Measurements from ENCODE around the gene RPL39L.

DNA sequence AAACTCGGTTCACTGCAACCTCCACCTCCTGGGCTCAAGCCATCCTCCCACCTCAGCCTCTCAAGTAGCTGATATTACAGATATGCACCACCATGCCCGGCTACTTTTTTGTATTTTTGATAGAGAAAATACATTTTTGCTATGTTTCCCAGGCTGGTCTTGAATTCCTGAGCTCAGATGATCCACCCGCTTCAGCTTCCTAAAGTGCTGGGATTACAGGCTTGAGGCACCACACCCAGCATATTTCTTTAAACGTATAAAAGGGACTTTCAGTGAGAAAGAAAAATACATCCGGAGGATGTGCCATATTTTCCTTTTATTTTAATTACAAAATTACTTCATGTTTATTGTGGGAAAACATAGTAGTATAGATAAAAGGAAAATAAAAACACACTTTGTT lies 55.2 kb downstream of the RPL39L start:
- TF ChIP-seq POLR2A (IDR thresholded peaks at IDR 0.05): no peak
- TF ChIP-seq, protein P1, sequence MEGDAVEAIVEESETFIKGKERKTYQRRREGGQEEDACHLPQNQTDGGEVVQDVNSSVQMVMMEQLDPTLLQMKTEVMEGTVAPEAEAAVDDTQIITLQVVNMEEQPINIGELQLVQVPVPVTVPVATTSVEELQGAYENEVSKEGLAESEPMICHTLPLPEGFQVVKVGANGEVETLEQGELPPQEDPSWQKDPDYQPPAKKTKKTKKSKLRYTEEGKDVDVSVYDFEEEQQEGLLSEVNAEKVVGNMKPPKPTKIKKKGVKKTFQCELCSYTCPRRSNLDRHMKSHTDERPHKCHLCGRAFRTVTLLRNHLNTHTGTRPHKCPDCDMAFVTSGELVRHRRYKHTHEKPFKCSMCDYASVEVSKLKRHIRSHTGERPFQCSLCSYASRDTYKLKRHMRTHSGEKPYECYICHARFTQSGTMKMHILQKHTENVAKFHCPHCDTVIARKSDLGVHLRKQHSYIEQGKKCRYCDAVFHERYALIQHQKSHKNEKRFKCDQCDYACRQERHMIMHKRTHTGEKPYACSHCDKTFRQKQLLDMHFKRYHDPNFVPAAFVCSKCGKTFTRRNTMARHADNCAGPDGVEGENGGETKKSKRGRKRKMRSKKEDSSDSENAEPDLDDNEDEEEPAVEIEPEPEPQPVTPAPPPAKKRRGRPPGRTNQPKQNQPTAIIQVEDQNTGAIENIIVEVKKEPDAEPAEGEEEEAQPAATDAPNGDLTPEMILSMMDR (IDR thresholded peaks at IDR 0.05): no peak

Measured in testis (tissue), 2 donors.